ENCODE results near the gene RRP36.

DNA sequence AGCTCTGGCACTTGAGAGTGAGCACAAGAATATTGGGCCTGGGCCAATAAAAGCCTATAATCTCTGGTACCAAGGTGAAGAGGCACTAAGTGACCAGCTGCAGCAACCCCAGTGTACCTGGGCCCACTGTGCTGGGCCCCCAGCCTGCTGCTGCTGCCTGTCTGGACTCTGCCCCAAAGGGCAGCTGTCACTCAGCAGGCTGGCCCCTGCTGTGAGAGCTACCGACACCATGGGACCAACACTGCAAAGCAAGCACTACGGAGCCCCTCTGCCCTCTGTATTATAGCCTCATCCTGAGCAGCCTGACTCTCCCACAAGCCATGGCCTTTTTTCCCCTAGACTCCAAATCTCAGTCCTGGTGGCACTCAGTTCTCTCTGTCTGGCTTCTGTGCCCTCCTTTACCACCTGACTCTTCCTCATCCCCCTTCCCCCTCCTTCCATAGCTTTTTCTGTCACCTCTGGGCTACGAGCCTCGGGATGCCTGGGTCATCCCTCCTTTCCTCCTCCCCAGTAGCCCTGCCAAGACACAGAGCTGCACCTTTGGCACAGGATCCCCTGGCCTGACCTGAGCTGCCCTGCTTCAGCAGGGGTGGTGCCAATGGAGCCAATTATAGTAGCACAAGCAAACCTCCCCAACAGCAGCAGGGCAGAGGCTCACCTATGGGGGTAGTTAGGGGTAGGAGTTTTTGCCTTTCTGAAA is 14.2 kb downstream of the RRP36 start:
- TF ChIP-seq, protein P1, sequence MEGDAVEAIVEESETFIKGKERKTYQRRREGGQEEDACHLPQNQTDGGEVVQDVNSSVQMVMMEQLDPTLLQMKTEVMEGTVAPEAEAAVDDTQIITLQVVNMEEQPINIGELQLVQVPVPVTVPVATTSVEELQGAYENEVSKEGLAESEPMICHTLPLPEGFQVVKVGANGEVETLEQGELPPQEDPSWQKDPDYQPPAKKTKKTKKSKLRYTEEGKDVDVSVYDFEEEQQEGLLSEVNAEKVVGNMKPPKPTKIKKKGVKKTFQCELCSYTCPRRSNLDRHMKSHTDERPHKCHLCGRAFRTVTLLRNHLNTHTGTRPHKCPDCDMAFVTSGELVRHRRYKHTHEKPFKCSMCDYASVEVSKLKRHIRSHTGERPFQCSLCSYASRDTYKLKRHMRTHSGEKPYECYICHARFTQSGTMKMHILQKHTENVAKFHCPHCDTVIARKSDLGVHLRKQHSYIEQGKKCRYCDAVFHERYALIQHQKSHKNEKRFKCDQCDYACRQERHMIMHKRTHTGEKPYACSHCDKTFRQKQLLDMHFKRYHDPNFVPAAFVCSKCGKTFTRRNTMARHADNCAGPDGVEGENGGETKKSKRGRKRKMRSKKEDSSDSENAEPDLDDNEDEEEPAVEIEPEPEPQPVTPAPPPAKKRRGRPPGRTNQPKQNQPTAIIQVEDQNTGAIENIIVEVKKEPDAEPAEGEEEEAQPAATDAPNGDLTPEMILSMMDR (IDR thresholded peaks at IDR 0.05; ENCODE audit: low read length) = no peak
- no peak for TF ChIP-seq EZH2 (IDR thresholded peaks at IDR 0.05; ENCODE audit: borderline replicate concordance, low read length)

Measured in OCI-LY1 (cell line).